Osteocyte (in vitro differentiated cells): ENCODE results near the gene GPR152. TPM values are rescaled to one million over a fixed set of nuclear protein-coding genes. Genes with fewer than 3 reads are reported as not detected.
"Not testable (repeated sequence)": the region's sequence is repeated elsewhere in the genome, so short reads cannot be mapped to it uniquely, and the experiment has no call there.

ENCODE experiments used
- DNase-seq: peaks from one replicate; pipeline ENCODE4 v3.0.0; 2021; ENCODE audit warnings: mixed read lengths; ENCODE audit not compliant: unreplicated experiment; ENCODE audit errors: extremely low spot score
- H3K27ac Mint-ChIP-seq: one replicate; pipeline ENCODE4 v1.8.0; 2021; ENCODE audit warnings: mild to moderate bottlenecking, mixed read lengths; ENCODE audit not compliant: unreplicated experiment
- H3K27me3 Mint-ChIP-seq: one replicate; pipeline ENCODE4 v1.8.0; 2021; ENCODE audit warnings: mixed read lengths; ENCODE audit not compliant: unreplicated experiment
- H3K36me3 Mint-ChIP-seq: one replicate; pipeline ENCODE4 v1.8.0; 2021; ENCODE audit warnings: mixed read lengths; ENCODE audit not compliant: unreplicated experiment
- H3K4me1 Mint-ChIP-seq: one replicate; pipeline ENCODE4 v1.8.0; 2021; ENCODE audit warnings: mixed read lengths; ENCODE audit not compliant: unreplicated experiment
- H3K4me3 Mint-ChIP-seq: one replicate; pipeline ENCODE4 v1.8.0; 2021; ENCODE audit warnings: mild to moderate bottlenecking, moderate library complexity, mixed read lengths; ENCODE audit not compliant: unreplicated experiment
- H3K9me3 Mint-ChIP-seq: one replicate; pipeline ENCODE4 v1.8.0; 2021; ENCODE audit warnings: mixed read lengths; ENCODE audit not compliant: unreplicated experiment
- CTCF ChIP-seq: fragments of 200-600 bp; sonication (generic); IDR thresholded peaks from 2 replicates; pipeline ENCODE4 v1.5.0; 2021; ENCODE audit warnings: antibody characterized with exemption, mild to moderate bottlenecking, moderate library complexity
- total RNA-seq: library from RNA; stranded (reverse); gene quantifications from 2 replicates; pipeline ENCODE4 v1.2.1, GENCODE V29; 2021

Gene GPR152
- total RNA-seq, 1 donor from 2014 or later = not detected

GRCh38 chr11:67429038-67429668, 23.4 kb downstream of the GPR152 start:
- no peak for DNase-seq
- peaks cover 5% of the 10 kb centered on the region for H3K4me1 Mint-ChIP-seq
- no peaks in the 10 kb centered on the region for H3K9me3 Mint-ChIP-seq
- no peaks in the 10 kb centered on the region for H3K27me3 Mint-ChIP-seq
- H3K36me3 Mint-ChIP-seq = peaks cover 7% of the 10 kb centered on the region
- peak overlapping the region; percentile 88 for H3K27ac Mint-ChIP-seq
- no peak for TF ChIP-seq CTCF
- peak overlapping the region; percentile 90 for H3K4me3 Mint-ChIP-seq

DNA sequence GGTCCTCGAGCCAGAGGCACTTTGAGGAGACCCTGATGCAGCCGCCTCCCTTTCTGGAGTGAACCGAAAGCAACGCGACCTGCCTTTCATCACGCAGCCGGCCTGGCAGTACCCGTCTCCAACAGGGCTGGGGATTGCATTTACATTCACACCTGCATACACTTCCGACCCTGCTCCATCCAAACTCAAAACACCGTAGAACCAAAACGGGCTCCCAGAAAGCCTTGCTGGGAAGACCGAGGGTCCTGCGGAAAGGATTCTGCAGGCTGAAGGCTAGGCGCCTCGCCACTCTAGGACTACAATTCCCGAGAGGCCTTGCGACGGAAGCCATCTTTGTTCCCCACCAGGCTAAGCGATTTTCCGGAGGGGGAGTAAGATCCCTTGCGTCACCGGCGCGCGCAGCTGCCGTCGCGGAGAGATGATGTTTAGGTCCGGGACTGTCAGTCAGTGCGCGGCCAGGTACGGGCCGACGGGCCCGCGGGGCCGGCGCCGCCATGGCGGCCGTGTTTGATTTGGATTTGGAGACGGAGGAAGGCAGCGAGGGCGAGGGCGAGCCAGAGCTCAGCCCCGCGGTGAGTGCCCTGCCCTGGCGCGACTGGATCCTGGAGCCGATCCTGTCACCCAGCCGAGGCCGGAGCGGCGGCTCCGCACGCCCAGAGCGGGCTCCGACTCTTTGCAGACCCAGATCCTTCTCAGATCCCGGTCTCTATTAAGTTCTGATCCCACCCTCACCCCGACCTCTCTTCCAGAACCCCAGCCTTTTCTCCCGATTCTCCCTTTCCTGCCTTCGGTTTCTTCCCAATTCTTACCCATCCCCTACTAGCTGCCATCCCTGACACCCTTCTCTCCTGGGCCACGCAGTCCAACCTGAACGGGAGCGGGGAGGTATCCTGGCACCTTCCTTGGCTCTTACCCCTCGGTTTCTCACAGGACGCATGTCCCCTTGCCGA, 24.2 kb downstream of the GPR152 start, which contains the start of gene RPS6KB2:
RPS6KB2 (plus strand) TSS at position 443 of the 950 bp plus-strand sequence; CDS start at position 495, 52 bp downstream.
- no peak for TF ChIP-seq CTCF
- peak; percentile 99 for DNase-seq
- Mint-ChIP-seq H3K4me3 (peak within 1 kb of the TSS; percentile 90), H3K27ac (peak within 1 kb of the TSS; percentile 88), H3K9me3 (no peaks in the 10 kb centered on the region), H3K4me1 (peaks cover 5% of the 10 kb centered on the region), H3K36me3 (peaks cover 7% of the 10 kb centered on the region), H3K27me3 (no peaks in the 10 kb centered on the region)

- Mint-ChIP-seq H3K27ac (peak overlapping the region; percentile 88), H3K4me3 (peak overlapping the region; percentile 90)
- not testable (repeated sequence) for H3K27me3 Mint-ChIP-seq, H3K4me1 Mint-ChIP-seq, H3K9me3 Mint-ChIP-seq, H3K36me3 Mint-ChIP-seq, DNase-seq
Observed at GRCh38 chr11:67427364-67427859, 25.1 kb downstream of the GPR152 start.

GRCh38 chr11:67423891-67424613, 28.5 kb downstream of the GPR152 start:
- TF ChIP-seq CTCF = no peak
- H3K9me3 Mint-ChIP-seq = no peaks in the 10 kb centered on the region
- no peaks in the 10 kb centered on the region for H3K36me3 Mint-ChIP-seq
- no peak for DNase-seq
- no peaks in the 10 kb centered on the region for H3K27me3 Mint-ChIP-seq
- peaks cover 13% of the 10 kb centered on the region for H3K4me1 Mint-ChIP-seq
- H3K4me3 Mint-ChIP-seq = no peak overlapping the region
- H3K27ac Mint-ChIP-seq = no peak overlapping the region

DNA sequence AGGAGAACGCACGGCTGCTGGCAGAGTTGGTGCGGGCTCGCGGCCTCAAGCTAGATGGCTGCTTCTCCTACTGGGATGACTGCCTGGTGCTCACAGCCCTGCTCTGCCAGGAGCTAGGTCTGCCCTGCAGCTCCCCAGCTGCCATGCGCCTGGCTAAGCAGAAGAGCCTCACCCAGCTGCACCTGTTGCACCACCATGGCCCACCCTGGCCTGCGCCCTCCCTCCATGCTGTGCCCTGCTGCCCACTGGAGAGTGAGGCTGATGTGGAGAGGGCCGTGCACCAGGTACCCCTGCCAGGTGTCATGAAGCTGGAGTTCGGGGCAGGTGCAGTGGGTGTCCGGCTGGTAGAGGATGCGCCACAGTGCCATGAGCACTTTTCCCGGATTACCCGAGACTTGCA, 29.1 kb downstream of the GPR152 start:
- no peaks in the 10 kb centered on the region for H3K27me3 Mint-ChIP-seq
- no peaks in the 10 kb centered on the region for H3K9me3 Mint-ChIP-seq
- H3K36me3 Mint-ChIP-seq = no peaks in the 10 kb centered on the region
- no peak overlapping the region for H3K27ac Mint-ChIP-seq
- peaks cover 13% of the 10 kb centered on the region for H3K4me1 Mint-ChIP-seq
- no peak for DNase-seq
- no peak for TF ChIP-seq CTCF
- H3K4me3 Mint-ChIP-seq = no peak overlapping the region
